ENCODE data around the gene CACNA1C. TPM values are rescaled to one million over a fixed set of nuclear protein-coding genes. Genes with fewer than 3 reads are reported as not detected.

Gene CACNA1C
- total RNA-seq, 2 donors from 2014 or later: 0.84 to 10.2 TPM

- TF ChIP-seq, protein P1, sequence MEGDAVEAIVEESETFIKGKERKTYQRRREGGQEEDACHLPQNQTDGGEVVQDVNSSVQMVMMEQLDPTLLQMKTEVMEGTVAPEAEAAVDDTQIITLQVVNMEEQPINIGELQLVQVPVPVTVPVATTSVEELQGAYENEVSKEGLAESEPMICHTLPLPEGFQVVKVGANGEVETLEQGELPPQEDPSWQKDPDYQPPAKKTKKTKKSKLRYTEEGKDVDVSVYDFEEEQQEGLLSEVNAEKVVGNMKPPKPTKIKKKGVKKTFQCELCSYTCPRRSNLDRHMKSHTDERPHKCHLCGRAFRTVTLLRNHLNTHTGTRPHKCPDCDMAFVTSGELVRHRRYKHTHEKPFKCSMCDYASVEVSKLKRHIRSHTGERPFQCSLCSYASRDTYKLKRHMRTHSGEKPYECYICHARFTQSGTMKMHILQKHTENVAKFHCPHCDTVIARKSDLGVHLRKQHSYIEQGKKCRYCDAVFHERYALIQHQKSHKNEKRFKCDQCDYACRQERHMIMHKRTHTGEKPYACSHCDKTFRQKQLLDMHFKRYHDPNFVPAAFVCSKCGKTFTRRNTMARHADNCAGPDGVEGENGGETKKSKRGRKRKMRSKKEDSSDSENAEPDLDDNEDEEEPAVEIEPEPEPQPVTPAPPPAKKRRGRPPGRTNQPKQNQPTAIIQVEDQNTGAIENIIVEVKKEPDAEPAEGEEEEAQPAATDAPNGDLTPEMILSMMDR (IDR thresholded peaks at IDR 0.05): no peak
- H3K9me3 ChIP-seq: no peaks in the 10 kb centered on the region
- no peak overlapping the region for H3K9ac ChIP-seq (ENCODE audit: low read depth in 2 of 2, low read length in 2 of 2)
- no peaks in the 10 kb centered on the region for H3K36me3 ChIP-seq
- no peaks in the 10 kb centered on the region for H3K4me1 ChIP-seq
- H3K27ac ChIP-seq: no peak overlapping the region
- no peaks in the 10 kb centered on the region for H3K27me3 ChIP-seq
- intact Hi-C loops (cut with DNase I): no loop called here
- DNase-seq: no peak
- no peak overlapping the region for H3K4me3 ChIP-seq
These were observed 35.8 kb upstream of the CACNA1C start for GRCh38 chr12:2016862-2017545.

- H3K4me3 ChIP-seq: no peak overlapping the region
- H3K9ac ChIP-seq (ENCODE audit: low read depth in 2 of 2, low read length in 2 of 2): no peak overlapping the region
- H3K27me3 ChIP-seq: no peaks in the 10 kb centered on the region
- no peak for DNase-seq
- H3K27ac ChIP-seq: no peak overlapping the region
- no peaks in the 10 kb centered on the region for H3K36me3 ChIP-seq
- H3K9me3 ChIP-seq: no peaks in the 10 kb centered on the region
- TF ChIP-seq, protein P1 (IDR thresholded peaks at IDR 0.05): no peak
- H3K4me1 ChIP-seq: no peaks in the 10 kb centered on the region
- intact Hi-C loops (cut with DNase I): no loop called here
These were observed 35.0 kb upstream of the CACNA1C start for GRCh38 chr12:2017546-2018337.

GRCh38 chr12:2018391-2018790 lies 34.4 kb upstream of the CACNA1C start:
- no peak for DNase-seq

GRCh38 chr12:2019126-2019525 lies 33.7 kb upstream of the CACNA1C start:
- no peak overlapping the region for H3K9ac ChIP-seq (ENCODE audit: low read depth in 2 of 2, low read length in 2 of 2)
- H3K27me3 ChIP-seq: no peaks in the 10 kb centered on the region
- H3K36me3 ChIP-seq: no peaks in the 10 kb centered on the region
- intact Hi-C loops (cut with DNase I): no loop called here
- no peaks in the 10 kb centered on the region for H3K4me1 ChIP-seq
- no peaks in the 10 kb centered on the region for H3K9me3 ChIP-seq
- no peak for DNase-seq
- no peak overlapping the region for H3K4me3 ChIP-seq
- TF ChIP-seq, protein P1 (IDR thresholded peaks at IDR 0.05): no peak
- H3K27ac ChIP-seq: no peak overlapping the region

More at GRCh38 chr12:2018391-2018790, 34.4 kb upstream of the CACNA1C start:
- intact Hi-C loops (cut with DNase I): no loop called here
- TF ChIP-seq, protein P1 (IDR thresholded peaks at IDR 0.05): no peak
- no peak overlapping the region for H3K27ac ChIP-seq
- H3K4me3 ChIP-seq: no peak overlapping the region
- H3K27me3 ChIP-seq: no peaks in the 10 kb centered on the region
- no peaks in the 10 kb centered on the region for H3K4me1 ChIP-seq
- H3K9me3 ChIP-seq: no peaks in the 10 kb centered on the region
- no peak overlapping the region for H3K9ac ChIP-seq (ENCODE audit: low read depth in 2 of 2, low read length in 2 of 2)
- no peaks in the 10 kb centered on the region for H3K36me3 ChIP-seq

DNA sequence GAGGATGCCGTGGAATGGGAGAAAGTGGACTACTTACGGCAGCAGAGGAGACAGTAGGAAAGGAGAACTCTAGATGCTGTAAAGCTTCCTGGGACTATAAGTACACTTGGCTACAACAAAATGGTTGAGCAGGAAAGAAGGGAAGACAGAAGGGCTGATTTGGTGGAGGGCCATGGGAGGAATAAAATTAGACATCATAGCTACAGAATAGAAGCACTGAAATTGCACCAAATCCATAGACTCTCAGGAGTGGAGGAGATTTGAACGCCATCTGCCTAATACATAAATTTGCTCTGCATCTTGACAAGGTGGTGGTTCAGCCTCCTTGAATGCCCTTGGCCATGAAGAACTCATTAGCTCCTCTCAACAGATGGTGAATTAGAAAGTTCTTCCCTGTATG lies 32.3 kb upstream of the CACNA1C start:
- Histone ChIP-seq H3K4me1 (no peaks in the 10 kb centered on the region), H3K4me3 (no peak overlapping the region), H3K27me3 (no peaks in the 10 kb centered on the region), H3K36me3 (no peaks in the 10 kb centered on the region), H3K9me3 (no peaks in the 10 kb centered on the region), H3K27ac (no peak overlapping the region), H3K9ac (ENCODE audit: low read depth in 2 of 2, low read length in 2 of 2) (no peak overlapping the region)
- DNase-seq: no peak
- intact Hi-C loops (cut with DNase I): no loop called here
- TF ChIP-seq, protein P1 (IDR thresholded peaks at IDR 0.05): no peak
